Stimulated activated naive B cell treated with anti-CD40 and anti-IgM and Interleukin-4, amounts not matched to agents 10 μg/mL and 1 μg/mL and 100 μg/mL, for 72 hours (primary cell): ENCODE data around the gene CD68.
"Not testable (repeated sequence)": the region's sequence is repeated elsewhere in the genome, so short reads cannot be mapped to it uniquely, and the experiment has no call there.

Source experiments
- ATAC-seq, 2 donors: fragments of 150-1000 bp; cut with Tn5 transposase; replicated peaks; 2 replicates each; pipeline ENCODE4 v1.10.0; 2021; ENCODE audit warnings: moderate library complexity in 1 of 2
- DNase-seq: peaks from one replicate; pipeline ENCODE4 v3.0.0; 2021
- H3K27ac Mint-ChIP-seq: one replicate; pipeline ENCODE4 v1.8.0; 2022; ENCODE audit warnings: mild to moderate bottlenecking, mixed read lengths
- H3K27me3 Mint-ChIP-seq, 2 donors: one replicate each; pipeline ENCODE4 v1.8.0; 2022; ENCODE audit warnings: mixed read lengths in 2 of 2
- H3K36me3 Mint-ChIP-seq, 2 donors: one replicate each; pipeline ENCODE4 v1.8.0; 2022; ENCODE audit warnings: mixed read lengths in 2 of 2, mild to moderate bottlenecking in 1 of 2
- H3K4me1 Mint-ChIP-seq, 2 donors: one replicate each; pipeline ENCODE4 v1.8.0; 2022; ENCODE audit warnings: mixed read lengths in 2 of 2, mild to moderate bottlenecking in 1 of 2
- H3K4me3 Mint-ChIP-seq, 2 donors: one replicate each; pipeline ENCODE4 v1.8.0; 2022; ENCODE audit warnings: mild to moderate bottlenecking in 2 of 2, mixed read lengths in 2 of 2, moderate library complexity in 1 of 2
- H3K9me3 Mint-ChIP-seq, 2 donors: one replicate each; pipeline ENCODE4 v1.8.0; 2022; ENCODE audit warnings: mixed read lengths in 2 of 2, mild to moderate bottlenecking in 1 of 2

CD68 gene

DNA sequence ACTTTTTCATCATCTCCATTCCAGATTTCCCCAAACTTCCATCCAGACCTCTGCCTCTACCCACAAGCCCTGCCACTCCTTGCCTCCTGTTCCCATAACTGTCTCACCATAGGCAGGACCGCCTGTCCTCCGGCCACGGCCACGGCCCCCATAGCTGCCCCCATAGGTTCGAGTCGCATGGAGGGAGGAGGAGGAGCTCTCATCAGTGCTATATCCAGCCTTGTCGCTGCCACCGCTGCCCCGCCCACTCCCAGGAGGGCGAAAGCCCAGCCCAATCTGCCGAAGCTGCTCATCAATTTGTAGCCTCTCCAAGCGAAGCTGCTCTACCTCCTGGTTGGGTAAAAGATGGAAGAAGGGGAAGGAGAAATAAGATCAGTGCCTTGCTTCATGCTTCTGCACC is 13.9 kb downstream of the CD68 start:
- no peak overlapping the region for H3K4me3 Mint-ChIP-seq
- peaks cover 54 to 65% of the 10 kb centered on the region in 2 donors for H3K36me3 Mint-ChIP-seq
- H3K4me1 Mint-ChIP-seq: peaks cover 0 to 15% of the 10 kb centered on the region in 2 donors
- no peaks in the 10 kb centered on the region for H3K27me3 Mint-ChIP-seq
- ATAC-seq (no peak), DNase-seq (no peak)
- no peaks in the 10 kb centered on the region for H3K9me3 Mint-ChIP-seq
- no peak overlapping the region for H3K27ac Mint-ChIP-seq

DNA sequence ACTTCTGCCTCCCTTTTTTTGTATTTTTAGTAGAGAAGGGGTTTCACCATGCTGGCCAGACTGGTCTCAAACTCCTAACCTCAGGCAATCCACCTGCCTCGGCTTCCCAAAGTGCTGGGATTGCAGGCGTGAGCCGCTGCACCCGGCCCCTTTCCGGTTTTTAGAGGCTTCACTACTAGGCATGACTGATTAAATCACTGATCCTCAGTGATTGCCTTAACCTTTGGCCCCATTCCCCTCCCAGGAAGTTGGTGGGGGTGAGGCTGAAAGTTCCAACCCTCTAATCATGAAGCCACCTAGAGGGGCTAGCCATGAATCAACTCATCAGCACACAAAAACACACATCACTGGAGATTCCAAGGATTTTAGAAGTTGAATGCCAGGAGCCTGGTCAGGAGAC is 18.1 kb downstream of the CD68 start:
- not testable (repeated sequence) for DNase-seq

DNA sequence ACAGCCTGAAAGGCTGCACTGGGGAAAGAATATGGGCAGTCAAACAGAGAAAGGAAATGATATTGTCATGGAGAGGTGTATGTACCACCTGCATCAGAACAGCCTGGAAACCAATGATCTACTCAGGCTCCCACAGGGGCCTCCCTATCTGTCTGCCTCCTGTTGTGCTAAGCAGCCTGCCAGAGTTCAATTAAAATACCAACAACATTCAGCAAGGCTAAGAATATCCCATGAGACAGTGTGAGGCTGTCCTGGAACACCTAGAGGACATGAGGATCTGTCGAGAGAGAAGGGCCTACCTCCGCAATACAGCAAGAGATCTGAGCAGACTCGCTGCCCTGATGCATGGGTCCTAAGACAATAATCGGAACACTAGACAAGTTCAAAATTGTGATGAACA is 26.8 kb downstream of the CD68 start:
- ATAC-seq: no peak
- H3K27ac Mint-ChIP-seq: no peak overlapping the region
- peaks cover 10 to 15% of the 10 kb centered on the region in 2 donors for H3K4me1 Mint-ChIP-seq
- H3K36me3 Mint-ChIP-seq: peaks cover 33 to 47% of the 10 kb centered on the region in 2 donors
- no peaks in the 10 kb centered on the region for H3K27me3 Mint-ChIP-seq
- H3K9me3 Mint-ChIP-seq: no peaks in the 10 kb centered on the region
- no peak overlapping the region for H3K4me3 Mint-ChIP-seq
- DNase-seq: no peak

More for the DNA sequence above, 18.1 kb downstream of the CD68 start:
- not testable (repeated sequence) for H3K9me3 Mint-ChIP-seq, ATAC-seq, H3K4me1 Mint-ChIP-seq, H3K4me3 Mint-ChIP-seq, H3K27ac Mint-ChIP-seq, H3K27me3 Mint-ChIP-seq
- H3K36me3 Mint-ChIP-seq: peaks cover 60 to 67% of the 10 kb centered on the region in 2 donors

DNA sequence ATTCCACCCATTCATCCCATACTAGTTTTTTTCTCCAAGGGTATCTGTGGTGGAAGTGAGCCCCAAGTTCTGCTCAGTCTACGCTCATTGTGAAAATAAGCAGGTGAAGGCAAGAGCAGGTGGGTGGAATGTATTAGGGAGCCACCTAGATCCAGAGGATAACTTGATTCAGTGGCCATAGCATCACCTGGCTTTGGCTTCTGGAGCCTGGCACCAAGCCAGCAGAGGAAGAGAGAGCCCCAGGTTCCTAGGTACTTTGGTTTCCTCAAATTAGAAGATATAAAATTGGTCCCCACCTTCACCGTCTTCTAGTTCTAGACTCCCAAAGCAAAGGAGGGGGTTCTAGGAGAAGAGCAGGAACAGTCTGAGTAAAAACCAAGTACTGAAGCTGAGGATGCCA is 31.2 kb downstream of the CD68 start:
- Mint-ChIP-seq H3K4me1 (peaks cover 33 to 39% of the 10 kb centered on the region in 2 donors), H3K27me3 (no peaks in the 10 kb centered on the region), H3K4me3 (no peak overlapping the region), H3K36me3 (peaks cover 19 to 31% of the 10 kb centered on the region in 2 donors), H3K27ac (peak overlapping the region; percentile 22), H3K9me3 (no peaks in the 10 kb centered on the region)
- ATAC-seq (no peak), DNase-seq (no peak)

DNA sequence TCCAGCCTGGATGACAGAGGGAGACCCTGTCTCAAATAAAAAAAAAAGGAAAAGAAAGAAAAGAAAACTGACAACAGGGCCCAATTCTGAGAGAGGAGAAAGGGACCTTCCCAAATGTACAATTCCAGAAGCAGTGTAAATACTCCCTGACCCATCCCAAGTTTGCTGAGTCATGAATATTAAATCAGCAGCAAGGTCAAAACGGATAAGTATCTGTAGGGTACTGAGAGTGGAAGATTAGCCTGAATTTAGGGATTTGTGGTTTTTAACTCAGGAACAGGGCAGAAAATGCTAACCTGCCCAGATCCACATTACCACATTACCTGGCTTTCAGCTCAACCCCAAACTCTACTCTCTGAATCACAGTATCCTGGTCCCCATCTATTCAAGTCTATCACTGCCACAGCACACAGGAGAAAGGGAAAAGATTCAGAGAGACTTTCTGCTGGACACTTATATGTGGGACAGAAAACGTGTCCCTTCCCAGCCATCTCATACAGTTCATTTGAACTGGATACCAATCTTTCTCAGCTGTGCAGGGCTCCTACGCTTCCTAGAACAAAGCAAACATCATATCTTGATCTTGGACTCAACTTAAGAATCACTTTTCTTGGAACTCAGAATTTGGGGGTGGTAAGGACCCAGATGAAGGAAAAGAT is 32.3 kb downstream of the CD68 start:
- Mint-ChIP-seq H3K4me3 (peak overlapping the region; percentile 42 to 88), H3K27me3 (no peaks in the 10 kb centered on the region), H3K27ac (no peak overlapping the region), H3K9me3 (no peaks in the 10 kb centered on the region), H3K4me1 (peaks cover 27 to 31% of the 10 kb centered on the region in 2 donors), H3K36me3 (peaks cover 14 to 22% of the 10 kb centered on the region in 2 donors)
- no peak for DNase-seq
- no peak for ATAC-seq

DNA sequence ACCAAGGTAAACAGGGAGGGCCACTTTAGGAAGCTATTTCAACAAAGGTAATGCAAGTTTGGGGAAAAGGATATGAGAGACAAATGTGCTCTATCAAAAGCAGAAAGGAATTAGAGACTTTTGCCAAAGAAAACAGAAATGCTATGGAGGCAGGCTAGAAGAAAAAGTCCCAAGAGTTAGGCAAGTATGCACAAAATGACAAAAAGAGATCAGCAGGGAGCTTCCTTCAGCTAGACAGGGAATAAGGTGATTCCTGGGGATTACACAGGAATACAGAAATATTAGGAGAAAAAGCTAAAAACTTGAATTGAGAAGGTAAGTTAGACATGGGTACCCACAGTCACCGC is 32.8 kb downstream of the CD68 start:
- no peaks in the 10 kb centered on the region for H3K27me3 Mint-ChIP-seq
- H3K4me3 Mint-ChIP-seq: peak overlapping the region; percentile 42 to 88
- DNase-seq (no peak), ATAC-seq (no peak)
- H3K36me3 Mint-ChIP-seq: peaks cover 14 to 22% of the 10 kb centered on the region in 2 donors
- H3K27ac Mint-ChIP-seq: no peak overlapping the region
- H3K4me1 Mint-ChIP-seq: peaks cover 27 to 31% of the 10 kb centered on the region in 2 donors
- no peaks in the 10 kb centered on the region for H3K9me3 Mint-ChIP-seq

DNA sequence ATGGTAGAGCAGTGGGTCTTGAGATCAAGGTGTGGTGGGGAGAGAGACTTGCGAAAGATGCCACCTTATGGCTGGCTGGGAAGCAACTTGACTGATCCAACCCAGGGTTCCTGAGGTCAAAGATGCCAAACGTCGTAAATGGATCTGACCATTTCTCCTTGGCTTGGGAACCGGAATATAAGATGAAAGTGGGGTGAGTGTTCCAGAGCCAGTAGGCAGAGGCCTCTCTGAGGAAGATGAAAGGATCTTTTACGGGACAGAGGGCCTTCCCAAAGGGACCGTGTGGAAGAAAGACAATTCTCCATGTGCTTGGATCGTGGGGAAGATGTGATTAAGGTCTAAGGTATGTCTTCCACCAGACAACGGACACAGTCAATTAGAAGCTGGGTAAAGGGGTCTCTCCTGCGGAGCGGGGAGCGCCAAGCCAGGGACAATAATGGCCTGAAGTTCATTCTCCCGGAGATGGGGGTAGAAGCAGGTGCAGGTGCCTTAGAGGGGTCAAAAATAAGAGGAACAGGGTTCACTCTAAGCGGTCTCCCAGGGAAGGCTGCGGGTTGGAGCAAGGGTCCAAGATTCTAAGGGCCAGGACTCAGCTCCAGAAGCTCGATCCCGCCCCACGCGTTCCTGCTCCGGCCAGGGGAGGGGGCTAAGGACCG is 34.5 kb downstream of the CD68 start:
- H3K27ac Mint-ChIP-seq: peak overlapping the region; percentile 93
- no peak for ATAC-seq
- H3K9me3 Mint-ChIP-seq: no peaks in the 10 kb centered on the region
- DNase-seq: no peak
- no peaks in the 10 kb centered on the region for H3K27me3 Mint-ChIP-seq
- H3K36me3 Mint-ChIP-seq: peaks cover 14 to 22% of the 10 kb centered on the region in 2 donors
- peaks cover 27 to 31% of the 10 kb centered on the region in 2 donors for H3K4me1 Mint-ChIP-seq
- H3K4me3 Mint-ChIP-seq: peak overlapping the region; percentile 88 to 93

DNA sequence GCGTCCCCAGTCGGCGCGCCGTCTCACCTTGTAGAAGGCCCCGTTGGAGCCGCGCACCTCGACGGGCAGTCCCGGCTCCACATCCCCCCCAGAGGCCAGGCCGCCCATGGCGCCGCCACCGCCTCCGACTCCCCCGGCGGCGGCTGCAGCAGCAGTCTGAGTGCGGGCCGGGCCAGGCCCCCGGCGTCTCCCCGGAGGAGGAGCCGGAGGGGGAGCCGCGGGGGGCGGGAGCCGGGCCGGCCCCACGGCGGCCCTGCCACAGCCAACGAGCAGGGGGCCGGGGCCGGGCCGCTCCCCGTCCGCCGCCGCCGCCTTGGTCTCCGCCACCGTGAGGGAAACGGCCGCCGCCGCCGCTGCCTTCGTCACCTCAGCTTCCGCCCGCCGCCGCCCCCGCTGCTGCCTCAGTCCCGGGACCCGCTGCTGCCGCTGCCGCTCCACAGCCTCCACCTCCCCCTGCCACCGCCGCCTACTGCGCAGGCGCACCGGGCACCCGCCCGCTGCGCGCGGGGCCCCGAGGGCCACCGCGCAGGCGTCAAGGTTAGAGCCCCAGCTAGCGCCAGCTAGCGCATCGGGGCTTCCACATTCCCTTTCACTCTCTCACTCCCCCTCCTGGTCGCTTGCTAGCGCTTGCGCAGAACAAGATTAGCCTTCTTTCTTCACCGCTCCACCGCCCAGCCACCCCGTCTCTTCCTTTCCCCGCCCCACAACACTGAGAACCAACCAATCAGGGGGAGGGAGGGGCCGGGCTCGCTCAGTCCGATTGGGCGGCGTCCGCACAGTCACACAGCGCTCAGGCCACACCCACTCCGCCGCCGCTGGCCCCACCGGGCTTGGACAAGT is 35.2 kb downstream of the CD68 start, which contains the start of gene FXR2:
Gene FXR2 (minus strand): TSS at position 473 of the 840 bp plus-strand sequence. CDS start 365 bp downstream, at position 108.
- H3K9me3 Mint-ChIP-seq: no peaks in the 10 kb centered on the region
- ATAC-seq (peak; percentile 90 to 95), DNase-seq (peak; percentile 99)
- peaks cover 23 to 31% of the 10 kb centered on the region in 2 donors for H3K4me1 Mint-ChIP-seq
- peak within 1 kb of the TSS; percentile 93 for H3K27ac Mint-ChIP-seq
- H3K36me3 Mint-ChIP-seq: peaks cover 11 to 19% of the 10 kb centered on the region in 2 donors
- H3K4me3 Mint-ChIP-seq: peak within 1 kb of the TSS; percentile 88 to 93
- no peaks in the 10 kb centered on the region for H3K27me3 Mint-ChIP-seq

DNA sequence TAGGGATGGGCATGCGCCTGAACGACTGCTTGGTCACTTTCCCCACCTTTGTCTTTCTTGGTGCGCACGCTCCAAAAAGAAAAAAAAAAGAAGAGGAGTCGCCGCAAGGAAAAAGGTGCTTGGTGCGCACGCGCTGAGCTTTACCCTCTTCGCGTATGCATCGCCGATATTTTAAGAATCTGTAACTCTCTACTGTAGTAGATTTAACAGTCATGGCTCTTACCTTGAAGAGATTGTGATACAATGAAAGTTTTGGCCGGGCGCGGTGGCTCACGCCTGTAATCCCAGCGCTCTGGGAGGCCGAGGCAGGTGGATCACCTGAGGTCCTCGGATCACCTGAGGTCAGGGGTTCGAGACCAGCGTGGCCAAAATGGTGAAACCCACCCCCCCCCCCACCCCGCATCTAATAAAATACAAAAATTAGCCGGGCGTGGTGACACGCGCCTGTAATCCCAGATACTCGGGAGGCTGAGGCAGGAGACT is 35.9 kb downstream of the CD68 start:
- peaks cover 23 to 31% of the 10 kb centered on the region in 2 donors for H3K4me1 Mint-ChIP-seq
- H3K36me3 Mint-ChIP-seq: peaks cover 10 to 17% of the 10 kb centered on the region in 2 donors
- peak overlapping the region; percentile 77 to 88 for H3K4me3 Mint-ChIP-seq

DNA sequence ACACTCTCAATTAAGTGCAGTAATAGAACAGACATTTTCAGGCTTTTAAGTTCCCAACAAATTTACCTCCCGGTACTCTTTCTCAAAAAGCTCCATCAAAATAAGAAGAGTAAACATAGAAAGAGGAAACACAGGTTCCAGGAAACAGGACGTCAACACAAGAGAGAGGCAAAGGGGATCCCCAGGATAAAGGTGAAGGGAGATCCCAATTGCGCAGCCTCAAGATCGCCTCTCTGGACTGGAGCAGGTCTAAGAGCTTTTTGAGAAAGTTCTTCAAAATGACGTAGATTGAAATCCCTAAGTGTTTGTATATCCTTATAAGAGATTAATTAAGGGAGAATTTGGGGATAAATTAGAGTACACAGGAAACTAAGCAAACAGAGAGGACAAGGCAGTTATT is 39.2 kb downstream of the CD68 start:
- ATAC-seq (no peak), DNase-seq (no peak)
- Mint-ChIP-seq H3K27ac (no peak overlapping the region), H3K4me1 (peaks cover 3 to 6% of the 10 kb centered on the region in 2 donors), H3K27me3 (no peaks in the 10 kb centered on the region), H3K36me3 (peaks cover 0 to 2% of the 10 kb centered on the region in 2 donors), H3K4me3 (no peak overlapping the region), H3K9me3 (no peaks in the 10 kb centered on the region)

More for the DNA sequence above, 35.9 kb downstream of the CD68 start:
- DNase-seq: no peak
- no peak for ATAC-seq
- H3K27me3 Mint-ChIP-seq: no peaks in the 10 kb centered on the region
- H3K9me3 Mint-ChIP-seq: no peaks in the 10 kb centered on the region
- peak overlapping the region; percentile 73 for H3K27ac Mint-ChIP-seq

DNA sequence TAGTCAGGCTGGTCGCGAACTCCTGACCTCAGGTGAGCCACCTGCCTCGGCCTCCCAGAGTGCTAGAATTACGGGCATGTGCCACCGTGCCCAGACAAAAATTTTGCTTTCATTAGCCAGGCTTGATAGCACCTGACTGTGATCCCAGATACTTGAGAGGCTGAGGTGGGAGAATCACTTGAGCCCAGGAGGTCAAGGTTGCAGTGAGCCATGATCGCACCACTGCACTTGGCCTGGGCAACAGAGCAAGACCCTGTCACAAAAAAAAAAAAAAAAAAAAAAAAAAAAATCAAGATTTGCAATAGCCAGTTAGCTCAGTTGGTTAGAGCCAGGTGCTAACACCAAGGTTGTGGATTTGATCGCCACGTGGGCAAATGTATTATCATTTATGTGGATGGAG is 41.4 kb downstream of the CD68 start:
- DNase-seq: no peak
- H3K4me3 Mint-ChIP-seq: no peak overlapping the region
- H3K36me3 Mint-ChIP-seq: peaks cover 0 to 4% of the 10 kb centered on the region in 2 donors
- ATAC-seq: no peak
- H3K27ac Mint-ChIP-seq: no peak overlapping the region
- no peaks in the 10 kb centered on the region for H3K27me3 Mint-ChIP-seq
- no peaks in the 10 kb centered on the region for H3K9me3 Mint-ChIP-seq
- H3K4me1 Mint-ChIP-seq: no peaks in the 10 kb centered on the region

DNA sequence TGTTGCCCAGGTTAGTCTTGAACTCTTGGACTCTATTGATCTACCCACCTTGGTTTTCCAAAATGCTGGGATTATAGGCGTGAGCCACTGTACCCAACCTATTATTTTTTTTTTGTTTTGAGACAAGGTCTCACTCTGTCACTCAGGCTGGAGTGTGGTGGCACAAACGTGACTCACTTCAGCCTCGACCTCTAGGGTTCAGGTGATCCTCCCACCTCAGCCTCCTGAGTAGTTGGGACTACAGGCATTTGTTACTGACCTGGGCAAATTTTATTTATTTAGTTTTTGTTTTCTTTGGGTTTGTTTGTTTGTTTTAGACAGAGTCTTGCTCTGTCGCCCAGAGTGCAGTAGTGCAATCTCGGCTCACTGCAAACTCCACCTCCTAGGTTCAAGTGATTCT is 44.2 kb downstream of the CD68 start:
- no peak overlapping the region for H3K4me3 Mint-ChIP-seq
- peaks cover 9 to 14% of the 10 kb centered on the region in 2 donors for H3K4me1 Mint-ChIP-seq
- DNase-seq (no peak), ATAC-seq (no peak)
- no peak overlapping the region for H3K27ac Mint-ChIP-seq
- H3K36me3 Mint-ChIP-seq: peaks cover 0 to 12% of the 10 kb centered on the region in 2 donors
- H3K27me3 Mint-ChIP-seq: no peaks in the 10 kb centered on the region
- no peaks in the 10 kb centered on the region for H3K9me3 Mint-ChIP-seq

DNA sequence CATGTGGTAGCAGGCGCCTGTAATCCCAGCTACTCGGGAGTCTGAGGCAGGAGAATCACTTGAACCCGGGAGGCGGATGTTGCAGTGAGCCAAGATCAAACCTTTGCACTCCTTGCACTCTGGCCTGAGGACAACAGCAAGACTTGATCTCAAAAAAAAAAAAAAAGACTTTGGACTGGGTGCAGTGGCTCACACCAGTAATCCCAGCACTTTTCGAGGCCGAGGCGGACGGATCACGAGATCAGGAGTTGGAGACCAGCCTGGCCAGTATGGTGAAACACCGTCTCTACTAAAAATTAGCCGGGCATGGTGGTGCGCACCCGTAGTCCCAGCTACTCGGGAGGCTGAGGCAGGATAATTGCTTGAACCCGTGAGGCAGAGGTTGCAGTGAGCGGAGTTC is 46.3 kb downstream of the CD68 start:
- not testable (repeated sequence) for ATAC-seq, H3K9me3 Mint-ChIP-seq, H3K4me3 Mint-ChIP-seq, H3K27ac Mint-ChIP-seq, H3K27me3 Mint-ChIP-seq, DNase-seq
- Mint-ChIP-seq H3K36me3 (peaks cover 0 to 12% of the 10 kb centered on the region in 2 donors), H3K4me1 (peaks cover 9 to 14% of the 10 kb centered on the region in 2 donors)

DNA sequence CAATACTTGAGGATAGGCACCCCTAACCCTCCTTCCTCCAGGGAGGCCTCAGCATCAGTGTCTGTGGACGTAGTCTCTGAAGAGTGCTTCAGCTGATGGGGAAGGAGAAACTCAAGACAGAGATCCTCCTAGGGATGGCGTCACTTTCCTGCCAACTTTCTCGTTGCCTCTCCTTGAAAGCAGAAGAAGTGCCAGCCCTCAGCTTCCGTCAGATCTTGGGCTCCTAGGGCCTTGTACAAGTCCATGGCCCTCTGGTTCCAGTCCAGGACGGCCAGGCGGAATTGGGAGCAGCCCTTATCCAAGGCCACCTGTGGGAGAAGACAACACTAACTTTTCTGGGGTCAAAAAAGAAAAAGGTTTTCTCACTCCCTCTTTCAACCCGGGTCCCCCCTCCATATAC is 46.9 kb downstream of the CD68 start:
- peaks cover 9 to 14% of the 10 kb centered on the region in 2 donors for H3K4me1 Mint-ChIP-seq

More for the DNA sequence above, 46.9 kb downstream of the CD68 start:
- no peaks in the 10 kb centered on the region for H3K27me3 Mint-ChIP-seq
- no peaks in the 10 kb centered on the region for H3K9me3 Mint-ChIP-seq
- DNase-seq (no peak), ATAC-seq (no peak)
- H3K36me3 Mint-ChIP-seq: peaks cover 0 to 12% of the 10 kb centered on the region in 2 donors
- H3K4me3 Mint-ChIP-seq: peak overlapping the region in 1 of 2 donors; percentile 90
- no peak overlapping the region for H3K27ac Mint-ChIP-seq
